MM.1S (cell line): ENCODE results near the gene TNFAIP3.
A peak's percentile ranks its signal among the peaks of the same experiment; 100 is the strongest.

Source experiments
- DNase-seq: peaks from one replicate; pipeline ENCODE4 v3.0.0-alpha.2; 2015
- H2AFZ ChIP-seq: fragments of 300-600 bp; sonication (generic); 2 replicates; pipeline ENCODE4 v1.6.0; 2016; ENCODE audit warnings: antibody characterized with exemption, low read length
- H3F3A ChIP-seq: fragments of 300-600 bp; sonication (generic); 2 replicates; pipeline ENCODE4 v1.6.1; 2016; ENCODE audit warnings: mild to moderate bottlenecking, antibody characterized with exemption, low read length, moderate library complexity, mixed read lengths; ENCODE audit not compliant: insufficient read depth
- H3K27ac ChIP-seq: fragments of 300-600 bp; sonication (generic); 2 replicates; pipeline ENCODE4 v1.5.1; 2016; ENCODE audit warnings: mild to moderate bottlenecking, low read length
- H3K27me3 ChIP-seq: fragments of 300-600 bp; sonication (generic); replicated peaks from 2 replicates; pipeline ENCODE4 v1.6.0; 2016; ENCODE audit warnings: low read length; ENCODE audit not compliant: insufficient read depth
- H3K36me3 ChIP-seq: fragments of 300-600 bp; sonication (generic); replicated peaks from 2 replicates; pipeline ENCODE4 v1.6.1; 2016; ENCODE audit warnings: mild to moderate bottlenecking, low read length, mixed read lengths; ENCODE audit not compliant: insufficient read depth
- H3K4me1 ChIP-seq: fragments of 300-600 bp; sonication (generic); 2 replicates; pipeline ENCODE4 v1.6.1; 2016; ENCODE audit warnings: low read length, mixed read lengths
- H3K4me2 ChIP-seq: fragments of 300-600 bp; sonication (generic); 2 replicates; pipeline ENCODE4 v1.6.0; 2016; ENCODE audit warnings: low read depth, low read length
- H3K4me3 ChIP-seq: fragments of 300-600 bp; sonication (generic); 2 replicates; pipeline ENCODE4 v1.5.1; 2016; ENCODE audit warnings: low read length, mixed read lengths
- H3K79me2 ChIP-seq: fragments of 300-600 bp; sonication (generic); 2 replicates; pipeline ENCODE4 v1.6.1; 2016; ENCODE audit warnings: mixed run types, low read length, mixed read lengths
- H3K9ac ChIP-seq: fragments of 300-600 bp; sonication (generic); 2 replicates; pipeline ENCODE4 v1.6.1; 2016; ENCODE audit warnings: low read length, mixed read lengths
- H3K9me2 ChIP-seq: fragments of 300-600 bp; sonication (generic); replicated peaks from 2 replicates; pipeline ENCODE4 v1.6.1; 2016; ENCODE audit warnings: mild to moderate bottlenecking, low read length, mixed read lengths; ENCODE audit not compliant: insufficient read depth
- H3K9me3 ChIP-seq: fragments of 300-600 bp; sonication (generic); replicated peaks from 2 replicates; pipeline ENCODE4 v1.6.1; 2016; ENCODE audit warnings: mild to moderate bottlenecking, low read length, mixed read lengths; ENCODE audit not compliant: insufficient read depth
- H4K20me1 ChIP-seq: fragments of 300-600 bp; sonication (generic); 2 replicates; pipeline ENCODE4 v1.6.1; 2016; ENCODE audit warnings: mild to moderate bottlenecking, low read length, moderate library complexity, mixed read lengths; ENCODE audit not compliant: insufficient read depth
- EZH2 ChIP-seq: fragments of 300-600 bp; sonication (generic); optimal IDR thresholded peaks from 2 replicates; pipeline ENCODE3; 2017; ENCODE audit warnings: low read depth, mild to moderate bottlenecking, antibody characterized with exemption, low read length, mixed read lengths
- EZH2phosphoT487 ChIP-seq: fragments of 300-600 bp; sonication (generic); IDR thresholded peaks from 2 replicates; pipeline ENCODE4 v1.6.1; 2018; ENCODE audit warnings: antibody characterized with exemption, low read length
- TF ChIP-seq, protein P1 (sequence below): fragments of 300-600 bp; sonication (generic); IDR thresholded peaks from 2 replicates; pipeline ENCODE4 v1.5.1; 2016; ENCODE audit warnings: antibody characterized with exemption, low read length, mixed read lengths

The TNFAIP3 gene

DNA sequence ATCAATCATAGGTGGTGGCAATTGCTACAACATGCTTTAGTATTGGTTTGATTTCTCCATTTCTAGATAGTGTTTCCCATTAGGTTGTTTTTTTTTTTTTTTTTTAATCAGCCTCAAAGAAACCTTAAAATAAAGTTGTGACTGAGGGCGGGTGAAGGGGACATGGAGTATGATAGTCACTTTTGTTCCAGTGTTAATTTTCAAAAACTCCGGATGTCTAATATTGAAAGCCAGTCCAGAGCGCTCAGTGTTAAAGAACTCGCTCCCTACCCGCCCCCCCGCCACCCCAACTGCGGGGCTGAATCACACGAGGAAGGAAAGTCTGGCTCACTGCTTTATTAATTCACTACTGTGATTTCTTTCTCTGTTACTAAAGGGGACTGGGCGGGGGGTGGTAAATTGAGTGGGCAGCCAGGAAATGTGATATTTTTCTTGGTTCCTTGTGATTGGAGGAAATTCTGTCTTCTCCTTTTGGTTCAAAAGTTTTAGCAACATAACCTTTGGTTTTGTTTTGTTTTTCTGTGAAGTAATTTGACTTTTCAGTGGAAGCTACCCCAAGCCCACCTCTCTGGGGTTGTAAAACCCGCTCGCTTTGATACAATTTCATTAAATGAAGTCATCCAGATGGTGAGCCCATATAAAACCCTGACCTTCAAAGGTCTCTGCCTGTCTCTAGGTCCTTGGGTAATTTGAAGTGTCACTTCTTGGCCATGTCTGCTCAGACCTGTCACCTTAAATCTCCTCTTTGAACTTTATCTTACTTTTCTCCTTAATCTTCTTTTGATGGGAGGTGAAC is 38.0 kb downstream of the TNFAIP3 start:
- Histone ChIP-seq H3K4me2 (peak overlapping the region; percentile 77), H3F3A (no peaks in the 10 kb centered on the region), H2AFZ (peak overlapping the region; percentile 65), H3K9me3 (no peaks in the 10 kb centered on the region), H3K9me2 (no peaks in the 10 kb centered on the region; the same call in 1 of the 2 replicates), H3K36me3 (no peaks in the 10 kb centered on the region), H3K4me3 (peak overlapping the region; percentile 30), H3K9ac (peak overlapping the region; percentile 41; the same call in 1 of the 2 replicates), H3K79me2 (no peaks in the 10 kb centered on the region), H4K20me1 (no peaks in the 10 kb centered on the region), H3K27ac (peak overlapping the region; percentile 24; the same call in 1 of the 2 replicates), H3K27me3 (no peaks in the 10 kb centered on the region), H3K4me1 (peaks cover 21% of the 10 kb centered on the region)
- TF ChIP-seq EZH2 (no peak), EZH2phosphoT487 (no peak)
- TF ChIP-seq, protein P1, sequence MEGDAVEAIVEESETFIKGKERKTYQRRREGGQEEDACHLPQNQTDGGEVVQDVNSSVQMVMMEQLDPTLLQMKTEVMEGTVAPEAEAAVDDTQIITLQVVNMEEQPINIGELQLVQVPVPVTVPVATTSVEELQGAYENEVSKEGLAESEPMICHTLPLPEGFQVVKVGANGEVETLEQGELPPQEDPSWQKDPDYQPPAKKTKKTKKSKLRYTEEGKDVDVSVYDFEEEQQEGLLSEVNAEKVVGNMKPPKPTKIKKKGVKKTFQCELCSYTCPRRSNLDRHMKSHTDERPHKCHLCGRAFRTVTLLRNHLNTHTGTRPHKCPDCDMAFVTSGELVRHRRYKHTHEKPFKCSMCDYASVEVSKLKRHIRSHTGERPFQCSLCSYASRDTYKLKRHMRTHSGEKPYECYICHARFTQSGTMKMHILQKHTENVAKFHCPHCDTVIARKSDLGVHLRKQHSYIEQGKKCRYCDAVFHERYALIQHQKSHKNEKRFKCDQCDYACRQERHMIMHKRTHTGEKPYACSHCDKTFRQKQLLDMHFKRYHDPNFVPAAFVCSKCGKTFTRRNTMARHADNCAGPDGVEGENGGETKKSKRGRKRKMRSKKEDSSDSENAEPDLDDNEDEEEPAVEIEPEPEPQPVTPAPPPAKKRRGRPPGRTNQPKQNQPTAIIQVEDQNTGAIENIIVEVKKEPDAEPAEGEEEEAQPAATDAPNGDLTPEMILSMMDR: no peak
- no peak for DNase-seq

DNA sequence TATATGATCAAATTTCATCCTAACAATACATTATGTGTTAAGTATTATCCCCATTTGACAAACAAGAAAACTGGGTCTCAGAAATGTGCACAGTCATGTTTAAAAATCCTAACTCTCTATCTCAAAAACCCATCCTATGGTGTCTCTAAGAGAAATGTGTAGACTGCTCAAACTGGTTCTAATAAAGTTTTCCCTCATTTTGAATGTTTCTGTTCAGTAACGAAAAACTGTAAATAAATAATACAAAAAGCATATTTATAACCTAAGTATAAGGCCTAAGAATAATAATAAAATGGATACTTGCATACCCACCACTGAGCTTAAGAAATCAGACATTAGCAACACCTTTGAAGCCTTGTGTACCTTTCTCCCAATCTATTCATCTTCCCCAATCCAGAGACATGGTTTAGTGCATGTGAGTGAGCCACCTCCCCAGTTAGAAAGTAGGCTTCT is 39.0 kb downstream of the TNFAIP3 start:
- peaks cover 28% of the 10 kb centered on the region for H3K4me1 ChIP-seq
- H2AFZ ChIP-seq: no peak overlapping the region
- no peaks in the 10 kb centered on the region for H3K9me3 ChIP-seq

DNA sequence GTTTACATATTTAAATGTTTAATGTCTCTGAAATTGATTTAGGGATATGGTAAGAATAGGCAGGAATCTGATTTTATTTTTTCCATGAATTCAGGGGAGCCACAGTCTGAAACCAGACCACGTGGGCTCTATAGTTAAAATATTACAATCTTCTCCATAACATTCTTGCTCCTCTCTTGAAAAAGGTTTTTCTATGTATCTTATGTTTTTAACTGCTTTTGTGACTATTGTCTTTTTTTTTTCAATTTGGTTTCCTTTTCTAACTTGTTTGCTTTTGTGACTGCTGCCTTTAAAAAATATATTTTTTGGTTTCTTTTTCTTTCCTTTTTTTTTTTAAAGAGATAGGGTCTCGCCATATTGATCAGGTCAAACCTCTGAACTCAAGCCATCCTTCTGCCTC is 40.1 kb downstream of the TNFAIP3 start:
- no peak overlapping the region for H3K9ac ChIP-seq
- H3K79me2 ChIP-seq: no peaks in the 10 kb centered on the region
- H3K27ac ChIP-seq: no peak overlapping the region
- TF ChIP-seq, protein P1: no peak
- TF ChIP-seq EZH2 (no peak), EZH2phosphoT487 (no peak)
- no peak overlapping the region for H3K4me3 ChIP-seq
- no peak for DNase-seq
- no peaks in the 10 kb centered on the region for H3K27me3 ChIP-seq
- H3K9me2 ChIP-seq: no peaks in the 10 kb centered on the region; the same call in 1 of the 2 replicates
- H3K9me3 ChIP-seq: no peaks in the 10 kb centered on the region
- H4K20me1 ChIP-seq: no peaks in the 10 kb centered on the region
- H3K4me2 ChIP-seq: peak overlapping the region; percentile 18; the same call in 1 of the 2 replicates
- no peak overlapping the region for H2AFZ ChIP-seq
- H3K4me1 ChIP-seq: peaks cover 39% of the 10 kb centered on the region
- no peaks in the 10 kb centered on the region for H3K36me3 ChIP-seq
- H3F3A ChIP-seq: peaks cover 4% of the 10 kb centered on the region

More for the DNA sequence above, 39.0 kb downstream of the TNFAIP3 start:
- H3F3A ChIP-seq: no peaks in the 10 kb centered on the region
- no peak overlapping the region for H3K27ac ChIP-seq
- H3K36me3 ChIP-seq: no peaks in the 10 kb centered on the region
- H3K4me2 ChIP-seq: no peak overlapping the region
- H3K79me2 ChIP-seq: no peaks in the 10 kb centered on the region
- H3K4me3 ChIP-seq: no peak overlapping the region
- no peak for TF ChIP-seq EZH2
- TF ChIP-seq, protein P1: no peak
- no peak for TF ChIP-seq EZH2phosphoT487
- H3K27me3 ChIP-seq: no peaks in the 10 kb centered on the region
- no peak overlapping the region for H3K9ac ChIP-seq
- DNase-seq: no peak
- H4K20me1 ChIP-seq: no peaks in the 10 kb centered on the region
- H3K9me2 ChIP-seq: no peaks in the 10 kb centered on the region; the same call in 1 of the 2 replicates
